AG04449 (cell line): ENCODE data around the gene NTM.

Source experiments
- CTCF ChIA-PET: fragments of 350-600 bp; formaldehyde crosslinking; extraction: SDS; loops from one replicate; lab custom pipeline; 2021; ENCODE audit warnings: antibody characterized with exemption; lab: Yijun Ruan, JAX
- POLR2A ChIA-PET: fragments of 400-600, 350-600 bp; formaldehyde crosslinking; extraction: SDS; loops from one replicate; lab custom pipeline; 2020; ENCODE audit warnings: antibody characterized with exemption, inconsistent platforms; lab: Yijun Ruan, JAX
- DNase-seq: peaks from one replicate; pipeline ENCODE4 v3.0.0-alpha.2; 2010; ENCODE audit warnings: low read depth, low spot score
- H3K4me3 ChIP-seq: 2 replicates; pipeline ENCODE4 v1.5.1; 2011; ENCODE audit warnings: low read depth, mild to moderate bottlenecking, control low read depth, low read length
- TF ChIP-seq, protein P1 (sequence below): IDR thresholded peaks from one replicate; pipeline ENCODE4 v1.5.1; 2011; ENCODE audit warnings: mild to moderate bottlenecking, moderate library complexity, low read length, control low read depth, inconsistent platforms; ENCODE audit not compliant: insufficient read depth; ENCODE audit errors: missing control alignments

NTM gene

DNA sequence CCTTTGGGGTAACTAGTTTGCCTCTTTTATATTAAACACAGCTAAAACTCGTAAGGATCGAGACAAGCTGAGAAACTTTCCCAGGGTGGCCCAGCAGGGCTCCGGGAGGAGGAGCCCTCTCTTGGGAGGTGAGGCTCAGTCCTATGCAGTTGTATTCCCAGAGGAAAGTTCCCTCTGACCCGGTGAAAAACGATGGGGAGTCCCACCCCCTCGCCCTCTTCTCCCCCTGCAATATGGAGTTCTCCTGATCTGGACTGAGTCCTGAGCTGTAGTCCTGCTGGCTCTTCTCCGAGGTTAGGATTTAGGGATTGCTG lies 1.3 kb downstream of the NTM start:
- ChIA-PET CTCF (no interaction called here), POLR2A (no interaction called here)
- no peak overlapping the region for H3K4me3 ChIP-seq
- TF ChIP-seq, protein P1, sequence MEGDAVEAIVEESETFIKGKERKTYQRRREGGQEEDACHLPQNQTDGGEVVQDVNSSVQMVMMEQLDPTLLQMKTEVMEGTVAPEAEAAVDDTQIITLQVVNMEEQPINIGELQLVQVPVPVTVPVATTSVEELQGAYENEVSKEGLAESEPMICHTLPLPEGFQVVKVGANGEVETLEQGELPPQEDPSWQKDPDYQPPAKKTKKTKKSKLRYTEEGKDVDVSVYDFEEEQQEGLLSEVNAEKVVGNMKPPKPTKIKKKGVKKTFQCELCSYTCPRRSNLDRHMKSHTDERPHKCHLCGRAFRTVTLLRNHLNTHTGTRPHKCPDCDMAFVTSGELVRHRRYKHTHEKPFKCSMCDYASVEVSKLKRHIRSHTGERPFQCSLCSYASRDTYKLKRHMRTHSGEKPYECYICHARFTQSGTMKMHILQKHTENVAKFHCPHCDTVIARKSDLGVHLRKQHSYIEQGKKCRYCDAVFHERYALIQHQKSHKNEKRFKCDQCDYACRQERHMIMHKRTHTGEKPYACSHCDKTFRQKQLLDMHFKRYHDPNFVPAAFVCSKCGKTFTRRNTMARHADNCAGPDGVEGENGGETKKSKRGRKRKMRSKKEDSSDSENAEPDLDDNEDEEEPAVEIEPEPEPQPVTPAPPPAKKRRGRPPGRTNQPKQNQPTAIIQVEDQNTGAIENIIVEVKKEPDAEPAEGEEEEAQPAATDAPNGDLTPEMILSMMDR = no peak
- DNase-seq = no peak

DNA sequence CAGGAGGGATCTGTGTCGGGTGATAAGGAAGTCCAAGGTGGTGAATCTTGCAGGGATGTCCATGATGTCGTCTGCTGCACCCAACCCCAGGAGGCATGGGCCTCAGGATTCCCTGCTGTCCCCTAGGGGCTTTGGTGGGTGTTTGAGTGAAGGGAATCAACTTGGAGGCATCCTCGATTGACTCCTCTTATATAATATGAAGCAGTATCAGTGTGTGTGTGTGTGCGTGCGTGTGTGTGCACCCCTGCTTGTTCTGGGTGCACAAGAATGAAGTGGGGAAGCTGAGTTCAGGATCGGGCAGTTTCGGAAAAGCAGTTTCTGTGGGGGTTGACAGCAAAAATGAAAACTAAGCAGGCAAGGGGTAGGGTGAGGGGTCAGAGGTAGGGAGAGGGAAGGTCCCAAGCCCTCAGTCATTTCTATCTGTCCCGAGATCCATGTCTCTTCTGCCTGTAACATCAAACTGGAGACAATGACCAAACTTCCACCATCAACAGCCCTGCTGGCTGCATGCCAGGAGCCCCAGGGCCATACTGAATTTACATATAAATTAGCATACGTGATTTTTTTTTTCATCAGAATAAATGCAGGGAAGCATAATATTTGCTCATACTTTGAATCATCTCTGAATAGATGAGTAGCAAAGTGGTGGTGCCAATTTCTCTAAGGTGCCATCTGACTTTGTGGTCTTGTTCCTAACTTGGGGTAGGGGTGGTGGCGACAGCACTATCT lies 2.0 kb downstream of the NTM start:
- POLR2A ChIA-PET = no interaction called here

DNA sequence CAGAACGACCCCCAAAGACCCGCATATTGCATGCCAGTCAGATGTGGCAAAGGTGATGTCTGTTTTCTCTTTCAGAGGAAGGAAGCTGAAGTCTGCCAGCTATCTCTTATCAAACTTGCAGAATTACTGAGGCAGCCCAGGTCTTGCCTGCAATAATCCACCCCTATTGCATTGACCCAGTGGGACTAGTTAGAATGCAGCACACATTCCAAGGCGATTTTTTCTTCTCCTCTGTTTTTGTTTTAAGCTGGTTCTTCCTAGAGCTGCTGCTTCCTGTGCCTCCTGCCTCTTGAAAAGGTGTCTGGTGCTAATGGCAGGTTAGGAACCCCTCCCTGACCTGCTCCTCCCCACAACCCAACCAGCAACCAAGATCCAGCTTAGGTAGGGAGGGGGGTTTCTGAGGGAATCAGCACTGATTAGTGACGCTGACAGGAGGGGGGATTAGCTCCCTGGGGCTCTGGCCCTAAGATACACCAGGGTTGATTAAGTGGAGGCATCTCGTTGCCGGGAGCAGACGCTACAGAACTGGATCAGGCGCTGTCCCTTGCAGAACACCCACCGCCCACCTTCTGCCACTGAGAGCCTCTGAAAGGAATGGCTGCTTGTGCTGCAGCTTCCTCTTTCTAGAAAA lies 2.8 kb downstream of the NTM start:
- ChIA-PET POLR2A (no interaction called here), CTCF (interaction anchor here (1.0 kb wide), 1 partner anchor 308 kb away, joined by 3 read pairs; no protein-coding TSS in a partner anchor)
- TF ChIP-seq, protein P1 = no peak
- DNase-seq = no peak
- no peak overlapping the region for H3K4me3 ChIP-seq

More for the DNA sequence above, 2.0 kb downstream of the NTM start:
- no peak overlapping the region for H3K4me3 ChIP-seq
- TF ChIP-seq, protein P1 = no peak
- CTCF ChIA-PET = interaction anchor here (1.0 kb wide), 1 partner anchor 308 kb away, joined by 3 read pairs; no protein-coding TSS in a partner anchor
- DNase-seq = no peak

DNA sequence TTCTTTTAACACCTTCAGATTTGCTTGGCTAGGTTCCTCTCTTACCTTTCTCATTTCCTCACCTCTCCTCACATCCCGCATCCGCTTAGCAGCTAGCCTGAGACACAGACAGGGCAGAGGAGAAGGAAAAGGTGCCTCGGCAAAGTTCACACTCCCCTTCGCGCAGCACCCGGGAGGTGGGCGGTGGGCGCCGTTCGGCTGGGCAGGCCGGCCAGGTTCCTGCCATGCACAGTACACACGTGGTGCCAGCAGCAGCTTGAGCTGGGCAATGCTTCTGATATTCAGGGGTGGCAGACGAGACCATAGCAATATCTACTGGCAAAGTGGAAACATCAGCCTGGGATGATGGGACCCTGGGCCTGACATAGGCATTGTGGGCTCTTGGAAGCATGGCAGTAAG lies 3.3 kb downstream of the NTM start:
- TF ChIP-seq, protein P1 = no peak
- DNase-seq = no peak
- no peak overlapping the region for H3K4me3 ChIP-seq
- ChIA-PET CTCF (no interaction called here), POLR2A (no interaction called here)

DNA sequence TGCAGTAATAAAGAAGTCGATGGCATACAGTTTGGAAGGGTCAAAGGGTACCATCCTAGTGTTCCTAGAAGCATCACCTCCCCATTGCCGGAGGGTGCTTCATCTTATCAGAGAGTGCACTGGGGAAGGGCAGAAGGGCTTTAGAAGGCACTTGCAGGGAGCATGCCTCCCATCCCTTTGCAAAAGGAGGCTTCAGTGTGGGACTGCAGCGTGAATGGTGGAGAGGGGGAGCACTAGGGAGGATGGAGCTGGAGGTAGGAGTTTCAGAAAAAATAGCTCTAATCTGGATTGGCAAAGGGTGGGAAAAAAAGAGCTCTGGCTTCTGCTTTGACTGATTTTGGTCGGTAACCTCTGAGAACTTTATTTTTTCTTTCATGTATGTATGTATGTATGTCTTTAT lies 5.0 kb downstream of the NTM start:
- no peak for DNase-seq
- ChIA-PET CTCF (no interaction called here), POLR2A (no interaction called here)
- TF ChIP-seq, protein P1 = no peak
- H3K4me3 ChIP-seq = no peak overlapping the region

DNA sequence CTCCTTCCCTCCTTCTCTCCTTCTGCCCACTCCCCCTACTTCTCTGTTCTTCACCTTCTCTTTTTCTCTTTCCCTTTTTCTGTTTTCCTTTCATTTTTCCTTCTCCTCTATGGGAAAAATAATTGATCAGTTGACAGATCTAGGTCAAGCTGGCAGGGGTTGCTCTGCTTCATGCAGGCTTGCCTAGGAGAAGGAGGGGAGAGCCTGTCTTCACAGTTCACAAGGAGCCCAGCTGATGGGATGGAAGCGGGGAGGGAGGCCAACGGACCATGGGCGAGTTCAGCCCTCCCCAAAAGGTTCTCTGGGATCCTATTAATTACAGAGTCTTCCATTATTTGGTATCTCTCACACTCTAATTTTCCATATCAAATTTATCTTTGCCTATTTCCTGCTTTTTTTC lies 5.5 kb downstream of the NTM start:
- ChIA-PET CTCF (no interaction called here), POLR2A (no interaction called here)
- no peak for DNase-seq

More for the DNA sequence above, 5.5 kb downstream of the NTM start:
- TF ChIP-seq, protein P1 = no peak
- no peak overlapping the region for H3K4me3 ChIP-seq
